Measurements from ENCODE around the gene ZFP91.

ZFP91 gene

GRCh38 chr11:58586998-58587397 is 8.1 kb downstream of the ZFP91 start:
- no peak for DNase-seq

- no peak for DNase-seq
These were observed 12.8 kb downstream of the ZFP91 start for GRCh38 chr11:58591659-58592058.

- no peak for DNase-seq
These were observed 14.1 kb downstream of the ZFP91 start for GRCh38 chr11:58592760-58593472.

DNA sequence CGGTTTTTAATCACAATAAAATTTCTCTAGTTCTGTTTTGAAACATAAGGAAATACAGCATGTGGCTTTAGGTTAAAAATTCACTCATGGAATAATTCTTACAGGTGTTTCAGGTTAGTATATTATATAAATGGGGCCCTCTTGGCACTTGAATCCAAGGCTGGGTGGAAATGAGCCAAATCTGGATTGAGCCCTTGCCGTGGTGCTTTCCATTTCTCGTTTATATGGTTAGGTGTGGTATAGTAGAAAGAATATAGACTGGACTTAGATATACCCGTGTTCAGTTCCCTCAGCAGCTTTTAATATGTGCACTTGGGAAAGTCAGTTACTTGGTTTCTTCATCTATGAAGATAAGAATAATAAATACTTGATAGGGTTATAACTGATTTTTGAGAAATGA is 16.0 kb downstream of the ZFP91 start:
- no peak for DNase-seq

DNA sequence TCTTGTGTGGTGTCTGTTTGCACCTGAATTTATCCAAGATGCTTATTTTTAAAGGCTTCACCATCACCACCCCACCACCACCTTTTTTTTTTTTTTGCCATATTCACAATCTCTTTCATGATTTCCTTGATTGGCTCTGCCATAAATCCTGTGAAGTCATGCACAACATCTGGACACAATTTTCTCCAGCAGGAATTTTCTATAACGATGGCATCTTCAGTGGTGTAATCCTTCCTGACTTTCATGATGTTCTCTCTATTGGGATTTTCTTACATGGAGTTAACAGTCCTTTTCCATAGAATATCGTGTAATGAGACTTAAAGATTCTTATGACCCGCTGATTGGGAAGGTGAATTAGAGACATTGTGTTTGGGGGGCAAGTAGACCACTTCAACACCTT is 17.8 kb downstream of the ZFP91 start:
- DNase-seq = no peak

DNA sequence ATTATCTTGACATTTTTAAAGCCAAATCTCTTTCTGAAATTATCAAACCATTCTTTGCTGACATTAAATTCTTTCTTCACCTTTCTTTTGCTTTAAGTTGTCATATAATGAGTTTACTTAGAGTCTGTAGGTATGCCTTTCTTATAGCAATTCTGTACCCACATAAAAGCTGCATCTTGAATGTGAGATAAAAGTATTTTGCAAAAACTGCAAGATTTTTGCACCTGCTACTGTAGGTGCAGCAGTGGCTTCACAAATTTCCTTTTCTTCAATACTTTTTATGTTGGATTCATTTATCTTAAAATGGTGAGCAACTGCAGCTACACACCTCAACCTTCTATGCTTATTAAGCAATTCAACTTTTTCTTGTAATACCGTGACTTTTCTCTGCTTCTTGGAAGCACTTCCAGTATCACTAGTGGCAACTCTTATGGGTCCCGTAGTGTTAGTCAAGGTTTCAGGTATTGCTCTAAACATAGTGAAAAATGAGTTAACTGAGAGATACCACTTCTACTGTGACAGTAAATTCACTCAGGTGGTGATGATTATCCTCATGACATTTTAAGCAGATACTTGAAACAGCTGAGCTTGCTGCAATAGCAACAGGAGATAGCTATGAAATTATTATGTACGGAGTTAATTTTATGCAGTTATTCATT is 18.8 kb downstream of the ZFP91 start:
- DNase-seq = no peak

DNA sequence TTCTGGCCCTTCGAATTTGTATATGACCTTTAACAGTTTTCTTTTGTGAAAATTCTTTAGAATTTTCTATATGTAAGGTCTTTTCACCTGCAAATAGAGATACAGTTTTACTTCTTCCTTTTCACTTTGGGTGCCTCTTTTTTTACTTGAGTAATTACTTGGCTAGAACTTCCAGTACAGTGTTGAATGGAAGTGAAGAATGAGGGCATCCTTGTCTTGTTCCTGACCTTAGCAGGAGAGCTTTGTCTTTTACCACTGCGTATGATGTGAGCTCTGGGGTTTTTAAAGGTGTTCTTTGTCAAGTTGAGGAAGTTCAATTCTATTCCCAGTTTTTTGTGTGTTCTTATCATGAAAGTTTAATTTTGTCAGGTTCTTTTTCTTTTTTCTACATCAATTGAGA is 21.6 kb downstream of the ZFP91 start:
- no peak for DNase-seq

DNA sequence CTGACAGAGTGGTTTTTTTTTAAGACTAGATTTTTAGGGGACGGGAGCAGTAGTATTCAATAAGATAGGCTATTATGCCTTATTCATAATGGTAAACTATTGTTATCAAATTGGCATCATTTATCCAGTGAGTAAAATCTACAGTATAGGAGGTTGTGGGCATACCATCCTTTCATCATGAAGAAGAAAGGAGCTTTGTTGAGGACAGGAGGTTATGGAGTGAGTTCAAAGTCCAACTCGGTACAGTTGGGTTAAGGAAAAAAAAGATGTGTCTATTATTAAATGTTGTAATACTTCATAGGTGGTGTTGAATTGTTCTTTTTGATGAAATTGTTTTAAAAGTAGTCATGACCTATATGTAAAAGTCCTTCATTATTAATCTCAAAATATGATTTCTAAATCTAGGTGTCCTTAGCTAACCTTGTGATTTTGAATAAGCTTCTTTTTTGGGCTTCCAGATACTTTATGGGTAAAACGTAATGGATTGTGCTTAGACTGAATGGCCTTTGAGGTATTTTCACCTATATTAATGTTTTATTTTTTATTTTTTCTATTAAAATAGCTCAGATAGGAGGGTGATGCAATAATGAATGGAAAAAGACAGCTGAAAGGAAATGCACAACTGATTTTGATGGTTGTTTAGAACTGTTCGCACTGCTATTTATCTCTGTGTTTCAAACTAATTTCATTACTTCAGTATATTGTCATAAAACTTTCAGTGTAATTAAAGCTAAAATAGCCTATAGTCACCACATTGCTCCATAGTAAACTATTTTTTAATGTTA is 28.3 kb downstream of the ZFP91 start:
- no peak for DNase-seq

GRCh38 chr11:58608331-58608730 is 29.5 kb downstream of the ZFP91 start:
- no peak for DNase-seq

DNA sequence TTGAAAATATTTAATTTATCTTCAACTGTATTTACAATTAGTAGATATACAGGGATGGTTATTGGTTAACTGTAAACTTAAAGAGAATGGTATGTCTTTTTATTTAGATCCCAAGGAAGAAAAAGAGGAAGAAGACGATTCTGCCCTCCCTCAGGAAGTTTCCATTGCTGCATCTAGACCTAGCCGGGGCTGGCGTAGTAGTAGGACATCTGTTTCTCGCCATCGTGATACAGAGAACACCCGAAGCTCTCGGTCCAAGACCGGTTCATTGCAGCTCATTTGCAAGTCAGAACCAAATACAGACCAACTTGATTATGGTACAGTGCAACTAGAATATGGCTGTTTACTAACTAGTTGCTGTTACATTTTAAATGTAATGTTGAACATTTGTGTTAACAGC is 30.9 kb downstream of the ZFP91 start:
- no peak for DNase-seq

DNA sequence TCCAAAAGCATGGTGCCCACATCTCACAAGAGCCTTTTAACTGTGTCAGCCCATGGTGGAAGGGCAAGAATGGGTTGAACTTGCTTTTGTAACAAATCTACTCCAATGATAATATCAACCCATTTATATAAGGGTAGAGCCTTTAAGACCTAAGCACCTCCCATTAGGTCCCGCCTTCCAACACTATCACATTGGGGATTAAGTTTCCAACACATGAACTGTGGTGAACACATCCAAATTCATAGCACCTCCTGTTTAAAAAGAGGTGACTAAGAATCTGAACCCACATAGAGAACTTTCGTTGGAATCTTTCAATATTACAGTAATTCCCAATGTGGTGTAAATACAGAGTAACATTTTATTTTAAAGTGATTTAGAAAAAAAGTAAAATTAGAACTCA is 34.4 kb downstream of the ZFP91 start:
- DNase-seq = no peak

GRCh38 chr11:58615559-58615958 is 36.7 kb downstream of the ZFP91 start:
- no peak for DNase-seq

DNA sequence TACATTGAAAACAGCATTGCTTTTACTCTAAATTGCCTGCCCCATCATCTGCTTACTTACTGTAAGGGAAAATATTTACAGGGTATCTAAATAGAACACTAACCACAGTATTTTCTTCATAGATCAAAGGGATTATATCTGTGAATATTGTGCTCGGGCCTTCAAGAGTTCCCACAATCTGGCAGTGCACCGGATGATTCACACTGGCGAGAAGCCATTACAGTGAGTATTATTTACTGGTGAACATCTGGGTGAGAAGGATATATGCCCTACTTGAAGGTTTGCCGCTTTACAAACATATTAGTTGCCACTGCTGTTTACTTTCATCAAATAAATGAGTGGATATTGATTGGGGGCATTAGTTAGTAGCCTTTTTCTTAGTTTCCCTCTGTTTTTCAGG is 37.7 kb downstream of the ZFP91 start:
- DNase-seq = peak; percentile 2

DNA sequence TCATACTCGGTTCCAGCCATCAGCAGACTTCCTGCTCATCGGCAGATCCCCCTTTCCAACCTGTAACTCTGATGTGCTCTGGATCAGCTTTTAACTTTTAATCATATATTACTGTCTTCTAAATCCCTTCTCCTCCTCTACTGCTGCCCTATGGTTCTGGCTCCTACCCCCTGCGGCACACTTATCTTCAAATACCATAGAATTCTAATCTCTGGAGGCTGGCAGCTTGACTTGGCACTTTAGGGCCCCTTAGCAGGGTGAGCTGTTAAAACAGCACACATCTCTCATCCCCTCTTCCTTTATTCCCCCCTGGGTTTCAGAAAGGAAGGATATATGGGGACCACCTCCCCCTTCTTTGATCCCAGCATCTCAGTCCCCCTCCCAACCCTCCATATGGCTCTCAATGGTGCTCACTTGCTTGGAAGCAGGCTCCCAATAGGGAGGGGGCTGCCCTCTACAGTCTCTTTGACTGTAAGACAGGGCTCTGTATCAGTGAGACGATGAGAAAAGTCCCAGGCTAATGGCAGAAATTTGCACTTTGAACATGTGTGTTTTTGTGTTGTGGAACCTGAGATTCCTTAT is 39.2 kb downstream of the ZFP91 start:
- no peak for DNase-seq

GRCh38 chr11:58621586-58622262 is 42.9 kb downstream of the ZFP91 start:
- no peak for DNase-seq

GRCh38 chr11:58622344-58622743 is 43.5 kb downstream of the ZFP91 start, which contains the start of gene CNTF:
CNTF (plus strand) TSS chr11:58622665; CDS start chr11:58622753, 88 bp downstream.
- DNase-seq = peak; percentile 12

- no peak for DNase-seq
These were observed 46.2 kb downstream of the ZFP91 start for GRCh38 chr11:58625086-58625485.

DNA sequence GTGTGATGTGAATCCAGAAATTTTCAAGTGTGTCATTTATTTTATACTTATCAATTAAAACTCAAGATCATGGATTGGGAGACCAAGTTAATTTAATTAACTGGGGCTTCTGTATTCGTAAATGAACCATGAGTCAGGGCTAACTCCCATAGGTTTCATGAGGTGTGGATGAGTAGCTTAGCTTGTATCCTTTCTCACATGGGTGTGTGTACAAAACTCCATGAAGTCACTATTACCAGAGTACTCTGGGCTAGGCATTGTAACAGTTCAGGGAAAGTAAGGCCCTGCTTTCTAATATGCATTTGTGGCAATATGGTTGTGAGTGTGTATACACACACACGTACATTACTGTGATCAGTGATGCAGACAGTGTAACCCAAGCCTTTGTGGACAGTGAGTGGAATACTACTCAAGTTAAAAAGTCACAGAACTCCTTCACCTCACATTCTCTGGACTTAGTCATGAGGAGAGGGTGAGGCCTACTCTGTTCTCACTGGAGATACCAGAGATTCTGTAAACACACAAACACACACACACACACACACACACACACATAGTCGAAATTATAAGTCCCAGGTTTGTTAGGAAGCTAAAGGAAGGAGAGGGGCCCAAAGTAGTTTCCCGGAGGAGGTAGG is 47.1 kb downstream of the ZFP91 start:
- DNase-seq = peak; percentile 92

GRCh38 chr11:58626934-58627483 is 48.1 kb downstream of the ZFP91 start:
- no peak for DNase-seq

- peak; percentile 71 for DNase-seq
These were observed 49.6 kb downstream of the ZFP91 start for GRCh38 chr11:58628446-58628845.

GRCh38 chr11:58629857-58630256 is 51.0 kb downstream of the ZFP91 start:
- peak; percentile 55 for DNase-seq

- no peak for DNase-seq
These were observed 52.5 kb downstream of the ZFP91 start for GRCh38 chr11:58631378-58631777.

All from kidney glomerular epithelial cell (primary cell).